ENCODE measurements around the gene TNIK. TPM values are rescaled to one million over a fixed set of nuclear protein-coding genes. Genes with fewer than 3 reads are reported as not detected.
A peak's percentile ranks its signal among the peaks of the same experiment; 100 is the strongest.
"Not testable (repeated sequence)": the region's sequence is repeated elsewhere in the genome, so short reads cannot be mapped to it uniquely, and the experiment has no call there.

Gene TNIK
- total RNA-seq, 2 experiments from 2014 or later: 27.0 to 28.8 TPM

GRCh38 chr3:171245796-171246765, 214.1 kb downstream of the TNIK start:
- Mint-ChIP-seq H3K27ac (no peak overlapping the region), H3K36me3 (ENCODE audit: low read depth) (no peaks in the 10 kb centered on the region), H3K27me3 (ENCODE audit: low read depth) (no peaks in the 10 kb centered on the region), H3K4me1 (ENCODE audit: low read depth) (peaks cover 25% of the 10 kb centered on the region), H3K4me3 (no peak overlapping the region), H3K9me3 (peaks cover 3% of the 10 kb centered on the region)
- intact Hi-C loops (cut with micrococcal nuclease): loop anchor here (5.0 to 10.0 kb wide), 3 partner anchors 799 to 1336 kb away; partner anchors contain the start of gene TNFSF10
- CTCF ChIA-PET: interaction anchor here (0.6 to 1.7 kb wide), 4 partner anchors 11 to 1284 kb away, joined by 3 to 4 read pairs (median 3); no protein-coding TSS in a partner anchor
- peak; percentile 34 for DNase-seq

DNA sequence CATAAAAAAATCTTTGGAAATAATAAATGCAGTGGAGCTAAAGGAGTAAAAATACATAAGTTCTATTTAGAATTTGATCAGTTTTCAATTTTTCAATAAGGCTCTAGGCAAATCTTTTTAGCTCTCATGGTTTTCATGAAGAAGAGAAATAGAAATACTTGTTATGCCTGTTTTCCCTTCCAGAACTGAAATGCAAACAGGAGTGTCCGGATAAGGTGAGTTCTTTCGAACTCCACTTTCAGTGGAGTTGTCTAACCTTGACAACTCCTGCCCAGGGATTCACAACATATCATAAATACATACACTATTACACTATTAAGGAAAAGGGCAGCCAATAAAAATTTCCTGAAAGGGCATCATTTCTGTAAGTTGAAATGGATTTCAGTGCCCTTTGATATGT, 217.3 kb downstream of the TNIK start:
- DNase-seq: no peak
- peaks cover 3% of the 10 kb centered on the region for H3K9me3 Mint-ChIP-seq
- CTCF ChIA-PET: interaction anchor here (0.9 to 1.3 kb wide), 2 partner anchors 11 to 209 kb away, joined by 3 read pairs; no protein-coding TSS in a partner anchor
- peaks cover 14% of the 10 kb centered on the region for H3K4me1 Mint-ChIP-seq (ENCODE audit: low read depth)
- no peaks in the 10 kb centered on the region for H3K27me3 Mint-ChIP-seq (ENCODE audit: low read depth)
- intact Hi-C loops (cut with micrococcal nuclease): loop anchor here (10.0 kb wide), 1 partner anchor 802 kb away; no protein-coding TSS in a partner anchor
- no peak overlapping the region for H3K27ac Mint-ChIP-seq
- no peak overlapping the region for H3K4me3 Mint-ChIP-seq
- H3K36me3 Mint-ChIP-seq (ENCODE audit: low read depth): no peaks in the 10 kb centered on the region

DNA sequence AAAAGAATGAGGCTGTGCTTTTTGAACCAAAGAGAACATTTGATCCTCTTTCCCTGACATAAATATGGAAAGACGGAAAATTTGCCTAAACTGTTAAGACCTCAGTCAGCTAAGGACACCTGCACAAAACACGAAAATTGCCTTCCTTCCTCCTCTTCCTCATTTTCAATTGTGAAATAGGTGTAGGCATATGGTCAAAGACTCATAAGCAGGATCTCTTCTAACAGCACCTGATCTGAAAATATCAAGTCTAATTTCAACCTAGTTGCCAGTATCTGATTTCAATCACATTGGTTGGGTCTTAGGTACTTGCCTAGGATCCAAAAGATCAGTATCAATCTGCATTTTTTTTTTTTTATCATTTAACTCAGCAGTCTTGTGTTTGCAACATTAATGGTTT, 218.0 kb downstream of the TNIK start:
- CTCF ChIA-PET: interaction anchor here (0.6 kb wide), 1 partner anchor 731 kb away, joined by 3 read pairs; no protein-coding TSS in a partner anchor
- no peak for DNase-seq
- Mint-ChIP-seq H3K27me3 (ENCODE audit: low read depth) (no peaks in the 10 kb centered on the region), H3K9me3 (peaks cover 3% of the 10 kb centered on the region), H3K27ac (no peak overlapping the region), H3K36me3 (ENCODE audit: low read depth) (no peaks in the 10 kb centered on the region), H3K4me3 (no peak overlapping the region), H3K4me1 (ENCODE audit: low read depth) (peaks cover 14% of the 10 kb centered on the region)
- intact Hi-C loops (cut with micrococcal nuclease): loop anchor here (10.0 kb wide), 1 partner anchor 803 kb away; no protein-coding TSS in a partner anchor

DNA sequence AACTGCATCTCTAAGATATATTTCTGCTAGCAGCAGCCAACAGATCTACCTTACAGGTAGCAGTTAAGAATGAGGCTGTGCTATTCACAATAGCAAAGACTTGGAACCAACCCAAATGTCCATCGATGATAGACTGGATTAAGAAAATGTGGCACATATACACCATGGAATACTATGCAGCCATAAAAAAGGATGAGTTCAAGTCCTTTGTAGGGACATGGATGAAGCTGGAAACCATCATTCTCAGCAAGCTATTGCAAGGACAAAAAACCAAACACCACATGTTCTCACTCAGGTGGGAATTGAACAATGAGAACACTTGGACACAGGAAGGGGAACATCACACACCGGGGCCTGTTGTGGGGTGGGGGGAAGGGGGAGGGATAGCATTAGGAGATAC, 218.6 kb downstream of the TNIK start:
- not testable (repeated sequence) for H3K9me3 Mint-ChIP-seq; DNase-seq; H3K27me3 Mint-ChIP-seq (ENCODE audit: low read depth); H3K36me3 Mint-ChIP-seq (ENCODE audit: low read depth); H3K4me3 Mint-ChIP-seq; H3K27ac Mint-ChIP-seq
- CTCF ChIA-PET: interaction anchor here (0.6 kb wide), 1 partner anchor 732 kb away, joined by 3 read pairs; no protein-coding TSS in a partner anchor
- intact Hi-C loops (cut with micrococcal nuclease): loop anchor here (10.0 kb wide), 1 partner anchor 803 kb away; no protein-coding TSS in a partner anchor
- peaks cover 14% of the 10 kb centered on the region for H3K4me1 Mint-ChIP-seq (ENCODE audit: low read depth)

GRCh38 chr3:171240504-171240835, 219.7 kb downstream of the TNIK start:
- no peak for DNase-seq
- Mint-ChIP-seq H3K4me1 (ENCODE audit: low read depth) (peaks cover 17% of the 10 kb centered on the region), H3K27me3 (ENCODE audit: low read depth) (no peaks in the 10 kb centered on the region), H3K9me3 (peaks cover 3% of the 10 kb centered on the region), H3K36me3 (ENCODE audit: low read depth) (peaks cover 3% of the 10 kb centered on the region), H3K27ac (no peak overlapping the region), H3K4me3 (no peak overlapping the region)
- CTCF ChIA-PET: no interaction called here
- intact Hi-C loops (cut with micrococcal nuclease): loop anchor here (10.0 kb wide), 1 partner anchor 804 kb away; no protein-coding TSS in a partner anchor

GRCh38 chr3:171239757-171240503, 220.3 kb downstream of the TNIK start:
- no peak for DNase-seq

GRCh38 chr3:171237009-171237385, 223.2 kb downstream of the TNIK start:
- H3K27me3 Mint-ChIP-seq (ENCODE audit: low read depth): no peaks in the 10 kb centered on the region

More at GRCh38 chr3:171239757-171240503, 220.3 kb downstream of the TNIK start:
- Mint-ChIP-seq H3K4me3 (no peak overlapping the region), H3K27me3 (ENCODE audit: low read depth) (no peaks in the 10 kb centered on the region), H3K9me3 (peaks cover 3% of the 10 kb centered on the region), H3K36me3 (ENCODE audit: low read depth) (peaks cover 4% of the 10 kb centered on the region), H3K27ac (no peak overlapping the region), H3K4me1 (ENCODE audit: low read depth) (peaks cover 19% of the 10 kb centered on the region)
- intact Hi-C loops (cut with micrococcal nuclease): loop anchor here (10.0 kb wide), 1 partner anchor 805 kb away; no protein-coding TSS in a partner anchor
- CTCF ChIA-PET: no interaction called here

GRCh38 chr3:171236265-171237008, 223.8 kb downstream of the TNIK start:
- Mint-ChIP-seq H3K36me3 (ENCODE audit: low read depth) (peaks cover 7% of the 10 kb centered on the region), H3K4me1 (ENCODE audit: low read depth) (peaks cover 43% of the 10 kb centered on the region), H3K27me3 (ENCODE audit: low read depth) (no peaks in the 10 kb centered on the region), H3K27ac (no peak overlapping the region), H3K4me3 (no peak overlapping the region), H3K9me3 (no peaks in the 10 kb centered on the region)
- CTCF ChIA-PET: no interaction called here
- DNase-seq: no peak
- intact Hi-C loops (cut with micrococcal nuclease): no loop called here

More at GRCh38 chr3:171237009-171237385, 223.2 kb downstream of the TNIK start:
- H3K4me3 Mint-ChIP-seq: no peak overlapping the region
- H3K27ac Mint-ChIP-seq: no peak overlapping the region
- CTCF ChIA-PET: no interaction called here
- peaks cover 41% of the 10 kb centered on the region for H3K4me1 Mint-ChIP-seq (ENCODE audit: low read depth)
- peaks cover 7% of the 10 kb centered on the region for H3K36me3 Mint-ChIP-seq (ENCODE audit: low read depth)
- H3K9me3 Mint-ChIP-seq: peaks cover 3% of the 10 kb centered on the region
- intact Hi-C loops (cut with micrococcal nuclease): no loop called here
- DNase-seq: no peak

GRCh38 chr3:171234298-171235010, 225.8 kb downstream of the TNIK start:
- peak overlapping the region; percentile 8 for H3K27ac Mint-ChIP-seq
- CTCF ChIA-PET: interaction anchor here (0.6 kb wide), 1 partner anchor 12 kb away, joined by 3 read pairs; no protein-coding TSS in a partner anchor
- H3K4me3 Mint-ChIP-seq: no peak overlapping the region
- no peak for DNase-seq
- H3K27me3 Mint-ChIP-seq (ENCODE audit: low read depth): no peaks in the 10 kb centered on the region
- no peaks in the 10 kb centered on the region for H3K9me3 Mint-ChIP-seq
- H3K4me1 Mint-ChIP-seq (ENCODE audit: low read depth): peaks cover 50% of the 10 kb centered on the region
- intact Hi-C loops (cut with micrococcal nuclease): no loop called here
- peaks cover 7% of the 10 kb centered on the region for H3K36me3 Mint-ChIP-seq (ENCODE audit: low read depth)

DNA sequence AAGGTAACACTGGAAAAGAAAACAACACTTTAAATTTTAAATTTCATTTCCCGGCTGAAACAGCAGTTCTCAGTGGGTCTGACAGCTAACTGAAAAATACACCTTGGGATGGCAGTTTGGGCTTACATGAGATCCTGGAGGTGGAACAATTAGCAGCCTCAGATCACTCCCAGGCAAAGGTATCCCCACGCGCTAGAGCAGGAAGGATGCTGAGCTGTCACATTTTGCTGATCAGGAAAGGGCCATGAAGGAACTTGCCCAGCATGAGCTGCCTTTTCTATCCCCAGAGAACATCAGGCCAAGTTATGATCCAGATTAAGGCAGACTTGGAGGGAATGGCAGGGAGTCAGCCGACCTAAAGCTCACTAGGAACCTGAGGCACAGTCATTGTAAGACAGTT, 228.8 kb downstream of the TNIK start:
- intact Hi-C loops (cut with micrococcal nuclease): no loop called here
- no peak for DNase-seq
- peaks cover under 1% of the 10 kb centered on the region for H3K9me3 Mint-ChIP-seq
- H3K27ac Mint-ChIP-seq: no peak overlapping the region
- H3K27me3 Mint-ChIP-seq (ENCODE audit: low read depth): no peaks in the 10 kb centered on the region
- H3K36me3 Mint-ChIP-seq (ENCODE audit: low read depth): peaks cover 13% of the 10 kb centered on the region
- peaks cover 64% of the 10 kb centered on the region for H3K4me1 Mint-ChIP-seq (ENCODE audit: low read depth)
- no peak overlapping the region for H3K4me3 Mint-ChIP-seq
- CTCF ChIA-PET: interaction anchor here (0.7 kb wide), 1 partner anchor 13 kb away, joined by 3 read pairs; no protein-coding TSS in a partner anchor

- intact Hi-C loops (cut with micrococcal nuclease): no loop called here
- CTCF ChIA-PET: no interaction called here
- no peak overlapping the region for H3K4me3 Mint-ChIP-seq
- peaks cover 17% of the 10 kb centered on the region for H3K36me3 Mint-ChIP-seq (ENCODE audit: low read depth)
- H3K9me3 Mint-ChIP-seq: peaks cover 5% of the 10 kb centered on the region
- DNase-seq: no peak
- peaks cover 67% of the 10 kb centered on the region for H3K4me1 Mint-ChIP-seq (ENCODE audit: low read depth)
- no peaks in the 10 kb centered on the region for H3K27me3 Mint-ChIP-seq (ENCODE audit: low read depth)
- no peak overlapping the region for H3K27ac Mint-ChIP-seq
Observed at GRCh38 chr3:171230865-171231264, 229.3 kb downstream of the TNIK start.
